Keratinocyte (primary cell): ENCODE results near the gene STARD10. TPM values are rescaled to one million over a fixed set of nuclear protein-coding genes. Genes with fewer than 3 reads are reported as not detected.

Experiments used
- DNase-seq: peaks from one replicate; pipeline ENCODE4 v3.0.0-alpha.2; 2011; ENCODE audit warnings: low read depth, missing footprints, low spot score
- FAIRE-seq: peaks from 2 replicates; lab custom pipeline; 2011; peaks lifted over from hg19 to GRCh38; lab: Jason Lieb, UNC
- H2AFZ ChIP-seq: 2 replicates; pipeline ENCODE4 v1.6.0; 2012; ENCODE audit warnings: low read length, control low read depth, inconsistent platforms; ENCODE audit not compliant: control insufficient read depth
- H3K27ac ChIP-seq: 2 replicates; pipeline ENCODE4 v1.5.1; 2011; ENCODE audit warnings: low read length; ENCODE audit not compliant: control insufficient read depth, insufficient read depth
- H3K27me3 ChIP-seq: 3 replicates; pipeline ENCODE4 v1.6.0; 2011; ENCODE audit warnings: low read length; ENCODE audit not compliant: control insufficient read depth, insufficient read depth; ENCODE audit errors: extremely low read depth
- H3K36me3 ChIP-seq, 2 experiments: 2 replicates in 1 of 2; 3 replicates in 1 of 2; pipeline ENCODE4 v1.5.1; 2011; ENCODE audit warnings: low read length in 2 of 2, mild to moderate bottlenecking in 1 of 2; ENCODE audit not compliant: control insufficient read depth in 2 of 2, insufficient read depth in 2 of 2; ENCODE audit errors: extremely low read depth in 1 of 2
- H3K4me1 ChIP-seq: 3 replicates; pipeline ENCODE4 v1.5.1; 2011; ENCODE audit warnings: low read length; ENCODE audit not compliant: control insufficient read depth, insufficient read depth; ENCODE audit errors: extremely low read depth
- H3K4me2 ChIP-seq: 3 replicates; pipeline ENCODE4 v1.6.0; 2011; ENCODE audit warnings: low read depth, low read length; ENCODE audit not compliant: control insufficient read depth, insufficient read depth; ENCODE audit errors: extremely low read depth
- H3K4me3 ChIP-seq, 3 experiments: fragments of 200-600 bp in 1 of 3; sonication (generic) in 1 of 3; 2 replicates in 2 of 3; 3 replicates in 1 of 3; pipeline ENCODE4 v1.5.1; 2011 to 2016; ENCODE audit warnings: low read length in 3 of 3, mild to moderate bottlenecking in 3 of 3, control low read depth in 2 of 3, inconsistent platforms in 1 of 3, low read depth in 1 of 3, mixed read lengths in 1 of 3, mixed run types in 1 of 3, moderate library complexity in 1 of 3; ENCODE audit not compliant: control insufficient read depth in 2 of 3, insufficient read depth in 2 of 3; ENCODE audit errors: extremely low read depth in 1 of 3
- H3K79me2 ChIP-seq: 2 replicates; pipeline ENCODE4 v1.6.0; 2012; ENCODE audit warnings: low read length; ENCODE audit not compliant: control insufficient read depth, insufficient read depth
- H3K9ac ChIP-seq: 3 replicates; pipeline ENCODE4 v1.6.0; 2011; ENCODE audit warnings: low read length; ENCODE audit not compliant: control insufficient read depth, insufficient read depth; ENCODE audit errors: extremely low read depth
- H3K9me1 ChIP-seq: 3 replicates; pipeline ENCODE4 v1.6.0; 2011; ENCODE audit warnings: low read length; ENCODE audit not compliant: control insufficient read depth, insufficient read depth; ENCODE audit errors: extremely low read depth
- H3K9me3 ChIP-seq: 2 replicates; pipeline ENCODE4 v1.5.1; 2012; ENCODE audit warnings: low read depth, low read length; ENCODE audit not compliant: control insufficient read depth
- H4K20me1 ChIP-seq: 3 replicates; pipeline ENCODE4 v1.6.0; 2011; ENCODE audit warnings: low read length; ENCODE audit not compliant: control insufficient read depth, insufficient read depth; ENCODE audit errors: extremely low read depth
- CTCF ChIP-seq, 3 experiments: IDR thresholded peaks in 1 of 3; conservative IDR thresholded peaks in 1 of 3; optimal IDR thresholded peaks in 1 of 3; 2 replicates in 2 of 3; 3 replicates in 1 of 3; pipeline versions ENCODE3 to v1.5.1; 2011; ENCODE audit warnings: low read length in 3 of 3, mild to moderate bottlenecking in 3 of 3, moderate library complexity in 2 of 3, control low read depth in 1 of 3, inconsistent platforms in 1 of 3; ENCODE audit not compliant: insufficient read depth in 2 of 3; ENCODE audit errors: extremely low read depth in 1 of 3
- EZH2 ChIP-seq: IDR thresholded peaks from one replicate; pipeline ENCODE4 v1.6.1; 2012; ENCODE audit warnings: inconsistent platforms, mild to moderate bottlenecking, low read length, moderate library complexity
- dilution Hi-C: fragments of 300-500 bp; cut with MboI; formaldehyde crosslinking; loops from one replicate; pipeline ENCODE4 v1.7.0; 2020; ENCODE audit warnings: low sequenced_read_pairs; ENCODE audit not compliant: extremely low pct_ligation_motif_present
- polyA plus RNA-seq, 5 experiments: library from polyadenylated mRNA; depleted of rRNA in 3 of 5; stranded (reverse) in 3 of 5; stranded (forward) in 1 of 5; unstranded in 1 of 5; fragments of >200 nt; gene quantifications; 1 replicate in 1 of 5; 2 replicates in 3 of 5; 3 replicates in 1 of 5; pipeline versions ENCODE4 v1.2.1 to v1.2.3, GENCODE V29; 2011 to 2012; ENCODE audit warnings: missing spikeins in 2 of 5, low read depth in 1 of 5, low replicate concordance in 1 of 5

STARD10 gene
- polyA plus RNA-seq, 1 donor (not counting 4 experiments of a cell fraction or from before 2014, with no cell fraction given): 67.0 TPM

- no peak for TF ChIP-seq EZH2
- TF ChIP-seq CTCF (optimal IDR thresholded peaks at IDR 0.05 in 1 of 3, IDR thresholded peaks at IDR 0.05 in 1 of 3, conservative IDR thresholded peaks at IDR 0.05 in 1 of 3; ENCODE audit: extremely low read depth in 1 of 3, insufficient read depth in 2 of 3, low read length in 3 of 3): no peak
- no peak overlapping the region for H2AFZ ChIP-seq
- H3K9me3 ChIP-seq: no peaks in the 10 kb centered on the region
- FAIRE-seq (no peak), DNase-seq (no peak)
- H3K36me3 ChIP-seq: peaks cover 0 to 14% of the 10 kb centered on the region in 2 experiments
- H3K9ac ChIP-seq: no peak overlapping the region
- dilution Hi-C loops: no loop called here
- H3K4me3 ChIP-seq: no peak overlapping the region
- no peak overlapping the region for H3K27ac ChIP-seq
- peaks cover 35% of the 10 kb centered on the region for H3K79me2 ChIP-seq
- peaks cover 58% of the 10 kb centered on the region for H3K4me1 ChIP-seq
- peaks cover 6% of the 10 kb centered on the region for H3K9me1 ChIP-seq
- no peak overlapping the region for H3K4me2 ChIP-seq
- H3K27me3 ChIP-seq: no peaks in the 10 kb centered on the region
- no peaks in the 10 kb centered on the region for H4K20me1 ChIP-seq
Measured at GRCh38 chr11:72739240-72740059, 54.4 kb downstream of the STARD10 start.

DNA sequence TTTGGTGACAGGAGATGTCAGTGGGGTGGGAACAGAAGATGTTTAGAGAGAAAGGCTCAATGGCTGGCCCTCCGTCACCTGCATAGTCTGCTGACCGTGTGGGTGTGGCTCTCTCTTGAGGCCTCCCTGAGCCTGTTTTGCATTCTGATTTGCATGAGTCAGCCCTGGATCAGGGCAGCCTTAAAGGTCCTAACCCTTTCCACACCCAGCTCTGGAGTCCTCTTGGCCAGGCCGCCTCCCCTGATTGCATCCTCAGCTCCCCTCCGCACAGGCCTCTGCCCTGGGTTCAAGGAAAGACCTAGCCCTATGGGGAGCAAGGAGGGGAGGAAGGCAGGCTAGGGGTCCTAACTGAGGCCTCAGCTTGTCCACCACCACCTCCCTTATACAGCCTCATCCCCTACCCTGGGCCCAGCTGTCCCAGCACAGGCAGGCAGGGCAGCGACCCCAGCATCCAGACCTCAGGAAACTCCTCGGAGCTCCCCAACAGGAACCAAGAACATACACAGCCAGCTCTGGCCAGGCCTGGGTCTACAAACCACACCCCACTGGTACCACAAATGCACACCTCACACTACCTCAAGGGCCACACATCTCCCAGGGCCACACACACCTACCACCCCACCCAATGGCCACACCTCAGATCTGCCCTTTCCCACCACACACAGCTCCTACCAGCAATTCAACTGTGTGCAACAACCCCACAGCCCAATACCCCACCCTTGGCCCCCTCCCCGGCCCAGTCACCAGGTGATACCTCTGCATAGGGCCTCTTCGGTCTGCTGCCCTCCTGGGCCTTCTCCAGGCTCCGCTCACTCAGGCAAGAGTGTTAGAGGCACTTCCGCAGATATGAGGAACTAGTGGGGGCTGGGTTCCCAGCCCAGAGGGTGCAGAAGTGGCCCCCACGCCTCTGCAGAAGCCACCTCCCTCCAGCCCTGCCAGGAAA, 55.4 kb downstream of the STARD10 start:
- DNase-seq: no peak
- no peak overlapping the region for H3K4me3 ChIP-seq
- peaks cover 55% of the 10 kb centered on the region for H3K4me1 ChIP-seq

More for the DNA sequence above, 55.4 kb downstream of the STARD10 start:
- Histone ChIP-seq H3K9ac (no peak overlapping the region), H3K9me3 (no peaks in the 10 kb centered on the region), H3K79me2 (peaks cover 27% of the 10 kb centered on the region), H3K36me3 (peaks cover 0 to 14% of the 10 kb centered on the region in 2 experiments), H3K27ac (no peak overlapping the region), H4K20me1 (no peaks in the 10 kb centered on the region), H3K27me3 (no peaks in the 10 kb centered on the region), H2AFZ (no peak overlapping the region), H3K4me2 (no peak overlapping the region), H3K9me1 (peaks cover 6% of the 10 kb centered on the region)
- dilution Hi-C loops: no loop called here
- no peak for FAIRE-seq
- no peak for TF ChIP-seq EZH2
- TF ChIP-seq CTCF (optimal IDR thresholded peaks at IDR 0.05 in 1 of 3, IDR thresholded peaks at IDR 0.05 in 1 of 3, conservative IDR thresholded peaks at IDR 0.05 in 1 of 3; ENCODE audit: extremely low read depth in 1 of 3, insufficient read depth in 2 of 3, low read length in 3 of 3): no peak
